Neural progenitor cell (in vitro differentiated cells): Measurements from ENCODE around the gene PIK3R2.

Experiments used
- EZH2 ChIP-seq: fragments of 200-600 bp; sonication (generic); IDR thresholded peaks from 2 replicates; pipeline ENCODE4 v1.6.1; 2017; ENCODE audit warnings: antibody characterized with exemption, mild to moderate bottlenecking, moderate library complexity
- TF ChIP-seq, protein P1 (sequence below): fragments of 200-600 bp; sonication (generic); IDR thresholded peaks from 2 replicates; pipeline ENCODE4 v1.5.1; 2017; ENCODE audit warnings: antibody characterized with exemption, mild to moderate bottlenecking

DNA sequence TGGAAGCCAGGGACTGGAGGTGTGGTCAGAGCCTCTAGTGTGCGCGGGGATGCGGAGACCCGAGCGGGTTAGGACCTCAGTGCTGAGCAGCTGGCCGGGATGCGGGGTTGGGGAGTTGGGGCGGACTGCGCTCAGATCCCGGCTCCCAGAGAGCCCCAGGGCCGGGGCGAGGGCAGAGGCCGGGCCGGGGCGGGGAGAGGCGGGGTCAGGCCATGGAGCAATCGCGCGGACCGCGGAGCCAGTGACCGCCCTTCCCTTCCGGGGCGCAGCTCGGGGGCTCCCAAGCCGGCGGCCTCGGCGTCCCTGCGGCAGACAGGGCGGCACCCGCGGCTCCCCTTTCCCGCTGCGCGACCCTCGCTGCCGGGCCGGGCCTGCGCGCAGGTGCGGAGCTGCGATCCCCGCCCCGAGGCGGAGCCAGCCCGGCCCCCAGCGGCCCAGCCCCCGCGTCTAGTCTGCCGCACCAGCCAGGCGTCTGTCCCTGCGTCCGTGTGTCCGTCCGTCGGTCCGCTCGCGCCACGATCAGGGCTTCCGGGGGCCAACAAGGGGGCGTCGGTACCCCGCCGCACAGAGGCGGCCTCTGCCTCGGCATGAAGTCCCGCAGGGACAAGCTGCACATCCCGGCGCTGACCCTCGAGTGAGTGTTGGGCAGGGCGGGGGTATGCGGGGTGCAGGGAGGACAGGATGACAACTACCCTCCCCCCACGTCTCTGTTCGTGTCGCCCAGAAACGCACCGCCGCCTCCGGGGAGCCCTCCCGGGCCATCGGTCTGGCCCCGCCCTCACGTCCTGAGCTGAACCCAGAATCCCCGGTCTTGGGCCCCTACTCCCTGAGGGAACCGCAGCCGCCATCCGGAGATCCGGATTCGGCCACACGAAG is 43.0 kb upstream of the PIK3R2 start:
- TF ChIP-seq, protein P1, sequence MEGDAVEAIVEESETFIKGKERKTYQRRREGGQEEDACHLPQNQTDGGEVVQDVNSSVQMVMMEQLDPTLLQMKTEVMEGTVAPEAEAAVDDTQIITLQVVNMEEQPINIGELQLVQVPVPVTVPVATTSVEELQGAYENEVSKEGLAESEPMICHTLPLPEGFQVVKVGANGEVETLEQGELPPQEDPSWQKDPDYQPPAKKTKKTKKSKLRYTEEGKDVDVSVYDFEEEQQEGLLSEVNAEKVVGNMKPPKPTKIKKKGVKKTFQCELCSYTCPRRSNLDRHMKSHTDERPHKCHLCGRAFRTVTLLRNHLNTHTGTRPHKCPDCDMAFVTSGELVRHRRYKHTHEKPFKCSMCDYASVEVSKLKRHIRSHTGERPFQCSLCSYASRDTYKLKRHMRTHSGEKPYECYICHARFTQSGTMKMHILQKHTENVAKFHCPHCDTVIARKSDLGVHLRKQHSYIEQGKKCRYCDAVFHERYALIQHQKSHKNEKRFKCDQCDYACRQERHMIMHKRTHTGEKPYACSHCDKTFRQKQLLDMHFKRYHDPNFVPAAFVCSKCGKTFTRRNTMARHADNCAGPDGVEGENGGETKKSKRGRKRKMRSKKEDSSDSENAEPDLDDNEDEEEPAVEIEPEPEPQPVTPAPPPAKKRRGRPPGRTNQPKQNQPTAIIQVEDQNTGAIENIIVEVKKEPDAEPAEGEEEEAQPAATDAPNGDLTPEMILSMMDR: no peak
- no peak for TF ChIP-seq EZH2
